ENCODE measurements around the gene VRK3.
"Not testable (repeated sequence)": the region's sequence is repeated elsewhere in the genome, so short reads cannot be mapped to it uniquely, and the experiment has no call there.

VRK3 gene

GRCh38 chr19:50051228-50051895, 26.2 kb upstream of the VRK3 start:
- not testable (repeated sequence) for H3K9me3 ChIP-seq (ENCODE audit: control insufficient read depth, low read length); H3K27me3 ChIP-seq (replicated peaks; ENCODE audit: control insufficient read depth, insufficient read depth, low read length, poor library complexity, severe bottlenecking); DNase-seq; H3K36me3 ChIP-seq (ENCODE audit: control insufficient read depth, insufficient read depth, low read length)
- H3K4me1 ChIP-seq (ENCODE audit: control insufficient read depth, insufficient read depth, low read length, poor library complexity, severe bottlenecking) = peaks cover 18% of the 10 kb centered on the region
- H3K27ac ChIP-seq (ENCODE audit: insufficient read depth, low read length, poor library complexity, severe bottlenecking) = peak overlapping the region; percentile 82
- H3K4me3 ChIP-seq (ENCODE audit: insufficient read depth, low read depth, low read length, poor library complexity, severe bottlenecking) = peak overlapping the region; percentile 57

GRCh38 chr19:50050406-50051227, 25.4 kb upstream of the VRK3 start:
- peaks cover 18% of the 10 kb centered on the region for H3K4me1 ChIP-seq (ENCODE audit: control insufficient read depth, insufficient read depth, low read length, poor library complexity, severe bottlenecking)
- peak overlapping the region; percentile 82 for H3K27ac ChIP-seq (ENCODE audit: insufficient read depth, low read length, poor library complexity, severe bottlenecking)
- H3K36me3 ChIP-seq (ENCODE audit: control insufficient read depth, insufficient read depth, low read length) = peaks cover 11% of the 10 kb centered on the region
- H3K9me3 ChIP-seq (ENCODE audit: control insufficient read depth, low read length) = no peaks in the 10 kb centered on the region
- H3K4me3 ChIP-seq (ENCODE audit: insufficient read depth, low read depth, low read length, poor library complexity, severe bottlenecking) = peak overlapping the region; percentile 57
- peak; percentile 69 to 81 (median 77) for DNase-seq
- no peaks in the 10 kb centered on the region for H3K27me3 ChIP-seq (replicated peaks; ENCODE audit: control insufficient read depth, insufficient read depth, low read length, poor library complexity, severe bottlenecking)

- Histone ChIP-seq H3K4me3 (ENCODE audit: insufficient read depth, low read depth, low read length, poor library complexity, severe bottlenecking) (no peak overlapping the region), H3K27ac (ENCODE audit: insufficient read depth, low read length, poor library complexity, severe bottlenecking) (no peak overlapping the region), H3K9me3 (ENCODE audit: control insufficient read depth, low read length) (peaks cover 7% of the 10 kb centered on the region), H3K27me3 (replicated peaks; ENCODE audit: control insufficient read depth, insufficient read depth, low read length, poor library complexity, severe bottlenecking) (no peaks in the 10 kb centered on the region), H3K4me1 (ENCODE audit: control insufficient read depth, insufficient read depth, low read length, poor library complexity, severe bottlenecking) (peaks cover 18% of the 10 kb centered on the region), H3K36me3 (ENCODE audit: control insufficient read depth, insufficient read depth, low read length) (peaks cover 38% of the 10 kb centered on the region)
- DNase-seq = no peak
Observed at GRCh38 chr19:50047671-50048070, 22.5 kb upstream of the VRK3 start.

- H3K9me3 ChIP-seq (ENCODE audit: control insufficient read depth, low read length) = peaks cover 7% of the 10 kb centered on the region
- H3K27ac ChIP-seq (ENCODE audit: insufficient read depth, low read length, poor library complexity, severe bottlenecking) = no peak overlapping the region
- no peaks in the 10 kb centered on the region for H3K27me3 ChIP-seq (replicated peaks; ENCODE audit: control insufficient read depth, insufficient read depth, low read length, poor library complexity, severe bottlenecking)
- H3K4me3 ChIP-seq (ENCODE audit: insufficient read depth, low read depth, low read length, poor library complexity, severe bottlenecking) = no peak overlapping the region
- peak; percentile 29 to 52 (median 30) for DNase-seq
- H3K4me1 ChIP-seq (ENCODE audit: control insufficient read depth, insufficient read depth, low read length, poor library complexity, severe bottlenecking) = peaks cover 18% of the 10 kb centered on the region
- peaks cover 46% of the 10 kb centered on the region for H3K36me3 ChIP-seq (ENCODE audit: control insufficient read depth, insufficient read depth, low read length)
Observed at GRCh38 chr19:50046649-50047503, 21.7 kb upstream of the VRK3 start.

DNA sequence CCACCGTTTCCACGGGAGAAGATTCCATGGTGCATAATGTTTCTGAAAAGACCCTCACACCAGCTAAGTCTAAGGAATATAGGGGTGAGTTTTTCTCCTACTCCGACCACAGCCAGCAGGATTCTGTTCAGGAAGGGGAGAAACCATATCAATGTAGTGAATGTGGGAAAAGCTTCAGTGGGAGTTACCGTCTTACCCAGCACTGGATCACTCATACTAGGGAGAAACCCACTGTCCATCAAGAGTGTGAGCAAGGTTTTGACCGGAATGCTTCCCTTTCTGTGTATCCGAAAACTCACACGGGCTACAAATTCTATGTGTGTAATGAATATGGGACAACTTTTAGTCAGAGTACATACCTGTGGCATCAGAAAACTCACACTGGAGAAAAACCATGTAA, 19.8 kb upstream of the VRK3 start:
- no peaks in the 10 kb centered on the region for H3K27me3 ChIP-seq (replicated peaks; ENCODE audit: control insufficient read depth, insufficient read depth, low read length, poor library complexity, severe bottlenecking)
- DNase-seq = no peak
- peaks cover 3% of the 10 kb centered on the region for H3K4me1 ChIP-seq (ENCODE audit: control insufficient read depth, insufficient read depth, low read length, poor library complexity, severe bottlenecking)
- peaks cover 65% of the 10 kb centered on the region for H3K36me3 ChIP-seq (ENCODE audit: control insufficient read depth, insufficient read depth, low read length)
- H3K27ac ChIP-seq (ENCODE audit: insufficient read depth, low read length, poor library complexity, severe bottlenecking) = no peak overlapping the region
- H3K9me3 ChIP-seq (ENCODE audit: control insufficient read depth, low read length) = peaks cover 7% of the 10 kb centered on the region
- no peak overlapping the region for H3K4me3 ChIP-seq (ENCODE audit: insufficient read depth, low read depth, low read length, poor library complexity, severe bottlenecking)

GRCh38 chr19:50043967-50044366, 18.8 kb upstream of the VRK3 start:
- H3K36me3 ChIP-seq (ENCODE audit: control insufficient read depth, insufficient read depth, low read length) = peaks cover 75% of the 10 kb centered on the region
- H3K27me3 ChIP-seq (replicated peaks; ENCODE audit: control insufficient read depth, insufficient read depth, low read length, poor library complexity, severe bottlenecking) = no peaks in the 10 kb centered on the region
- H3K4me1 ChIP-seq (ENCODE audit: control insufficient read depth, insufficient read depth, low read length, poor library complexity, severe bottlenecking) = no peaks in the 10 kb centered on the region
- no peak for DNase-seq
- H3K4me3 ChIP-seq (ENCODE audit: insufficient read depth, low read depth, low read length, poor library complexity, severe bottlenecking) = no peak overlapping the region
- H3K27ac ChIP-seq (ENCODE audit: insufficient read depth, low read length, poor library complexity, severe bottlenecking) = no peak overlapping the region
- H3K9me3 ChIP-seq (ENCODE audit: control insufficient read depth, low read length) = peaks cover 7% of the 10 kb centered on the region

DNA sequence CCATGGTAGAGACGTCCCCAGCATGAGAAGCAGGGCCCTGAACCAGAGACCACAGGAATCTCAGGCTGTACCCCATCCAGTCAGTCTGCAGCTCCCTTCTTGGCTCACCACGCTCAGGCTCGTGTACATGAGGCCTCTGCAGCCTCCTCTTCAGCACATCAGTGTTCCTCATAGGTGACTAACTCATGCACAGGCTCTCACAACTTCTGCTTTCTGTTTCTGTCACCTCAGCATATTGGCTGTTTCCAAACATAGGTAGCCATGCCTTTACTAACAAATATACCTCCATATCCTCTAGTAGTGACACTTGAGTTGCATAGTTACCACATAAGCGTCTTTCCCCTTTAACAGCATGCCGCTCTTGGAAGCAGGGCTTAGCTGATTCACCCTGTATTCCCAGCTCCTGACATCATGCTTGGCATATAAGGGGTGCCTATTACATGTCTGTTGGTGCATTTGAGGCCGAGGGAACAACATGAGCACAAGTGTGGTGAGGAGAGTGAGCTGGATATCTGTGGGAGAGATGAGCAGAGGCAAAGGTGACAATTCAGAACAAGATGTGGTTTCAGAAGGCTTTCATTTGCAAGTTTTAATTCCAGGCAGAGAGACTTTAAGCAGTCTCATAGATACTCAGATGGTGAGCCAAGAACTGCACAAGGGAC, 17.3 kb upstream of the VRK3 start:
- H3K27ac ChIP-seq (ENCODE audit: insufficient read depth, low read length, poor library complexity, severe bottlenecking) = no peak overlapping the region
- DNase-seq = no peak
- H3K4me1 ChIP-seq (ENCODE audit: control insufficient read depth, insufficient read depth, low read length, poor library complexity, severe bottlenecking) = no peaks in the 10 kb centered on the region
- no peaks in the 10 kb centered on the region for H3K27me3 ChIP-seq (replicated peaks; ENCODE audit: control insufficient read depth, insufficient read depth, low read length, poor library complexity, severe bottlenecking)
- H3K9me3 ChIP-seq (ENCODE audit: control insufficient read depth, low read length) = peaks cover 7% of the 10 kb centered on the region
- no peak overlapping the region for H3K4me3 ChIP-seq (ENCODE audit: insufficient read depth, low read depth, low read length, poor library complexity, severe bottlenecking)
- peaks cover 77% of the 10 kb centered on the region for H3K36me3 ChIP-seq (ENCODE audit: control insufficient read depth, insufficient read depth, low read length)

- Histone ChIP-seq H3K36me3 (ENCODE audit: control insufficient read depth, insufficient read depth, low read length) (peaks cover 75% of the 10 kb centered on the region), H3K27ac (ENCODE audit: insufficient read depth, low read length, poor library complexity, severe bottlenecking) (no peak overlapping the region), H3K4me1 (ENCODE audit: control insufficient read depth, insufficient read depth, low read length, poor library complexity, severe bottlenecking) (no peaks in the 10 kb centered on the region), H3K9me3 (ENCODE audit: control insufficient read depth, low read length) (peaks cover 7% of the 10 kb centered on the region), H3K4me3 (ENCODE audit: insufficient read depth, low read depth, low read length, poor library complexity, severe bottlenecking) (no peak overlapping the region), H3K27me3 (replicated peaks; ENCODE audit: control insufficient read depth, insufficient read depth, low read length, poor library complexity, severe bottlenecking) (no peaks in the 10 kb centered on the region)
- DNase-seq = no peak
Observed at GRCh38 chr19:50040967-50041366, 15.8 kb upstream of the VRK3 start.

DNA sequence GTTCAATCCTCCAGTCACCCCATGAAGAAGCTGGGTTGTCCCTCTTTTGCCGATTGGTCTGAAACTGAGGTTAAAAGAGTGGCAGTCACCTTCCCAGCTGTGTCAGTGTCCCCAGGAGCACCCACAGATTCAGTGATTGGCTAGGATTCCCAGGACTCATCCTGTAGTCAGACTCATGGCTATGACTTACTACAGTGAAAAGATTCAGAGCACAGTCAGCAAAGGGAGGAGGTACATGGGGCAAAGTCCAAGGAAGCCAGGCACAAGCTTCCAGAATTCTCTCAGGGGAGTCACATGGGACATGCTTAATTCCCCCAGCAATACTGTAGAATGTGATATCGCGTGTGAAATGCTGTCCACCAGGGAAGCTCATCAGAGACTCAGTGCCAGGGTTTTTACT, 14.8 kb upstream of the VRK3 start:
- H3K27me3 ChIP-seq (replicated peaks; ENCODE audit: control insufficient read depth, insufficient read depth, low read length, poor library complexity, severe bottlenecking) = no peaks in the 10 kb centered on the region
- peaks cover 2% of the 10 kb centered on the region for H3K9me3 ChIP-seq (ENCODE audit: control insufficient read depth, low read length)
- H3K4me3 ChIP-seq (ENCODE audit: insufficient read depth, low read depth, low read length, poor library complexity, severe bottlenecking) = no peak overlapping the region
- peaks cover 65% of the 10 kb centered on the region for H3K36me3 ChIP-seq (ENCODE audit: control insufficient read depth, insufficient read depth, low read length)
- H3K4me1 ChIP-seq (ENCODE audit: control insufficient read depth, insufficient read depth, low read length, poor library complexity, severe bottlenecking) = no peaks in the 10 kb centered on the region
- DNase-seq = no peak
- H3K27ac ChIP-seq (ENCODE audit: insufficient read depth, low read length, poor library complexity, severe bottlenecking) = no peak overlapping the region

Data from effector memory CD4-positive, alpha-beta T cell (primary cell).